HepG2 (cell line): ENCODE measurements around the gene CXCR5. TPM values are rescaled to one million over a fixed set of nuclear protein-coding genes. Genes with fewer than 3 reads are reported as not detected.

Experiments used
- AHR ChIP-seq: IDR thresholded peaks from 2 replicates; pipeline ENCODE4 v1.6.1; 2018; ENCODE audit warnings: missing genetic modification reagents, missing compliant biosample characterization
- BRCA1 ChIP-seq: sonication (generic); formaldehyde crosslinking; IDR thresholded peaks from 2 replicates; pipeline ENCODE4 v1.4.0; 2020; ENCODE audit warnings: missing genetic modification reagents
- CENPBD1 ChIP-seq: sonication (generic); formaldehyde crosslinking; IDR thresholded peaks from 2 replicates; pipeline ENCODE4 v1.8.0; 2022; ENCODE audit warnings: missing genetic modification reagents, low read depth, mild to moderate bottlenecking, borderline replicate concordance
- CHD2 ChIP-seq: IDR thresholded peaks from 2 replicates; pipeline ENCODE4 v1.6.1; 2011; ENCODE audit warnings: low read depth, low read length, improper control_type of control experiment
- DRAP1 ChIP-seq: IDR thresholded peaks from 2 replicates; pipeline ENCODE4 v1.6.1; 2016; ENCODE audit warnings: missing genetic modification reagents, missing compliant biosample characterization
- FOXA3 ChIP-seq: IDR thresholded peaks from 2 replicates; pipeline ENCODE4 v1.6.1; 2016; ENCODE audit warnings: missing genetic modification reagents, missing compliant biosample characterization
- FUBP1 ChIP-seq: sonication (generic); formaldehyde crosslinking; IDR thresholded peaks from 2 replicates; pipeline ENCODE4 v1.5.1; 2020; ENCODE audit warnings: missing genetic modification reagents, mild to moderate bottlenecking, borderline replicate concordance
- GLMP ChIP-seq: sonication (generic); formaldehyde crosslinking; IDR thresholded peaks from 2 replicates; pipeline ENCODE4 v1.9.0; 2021; ENCODE audit warnings: missing genetic modification reagents, mild to moderate bottlenecking, borderline replicate concordance
- HMG20B ChIP-seq: conservative IDR thresholded peaks from 2 replicates; pipeline ENCODE4 v1.6.1; 2016; ENCODE audit warnings: missing genetic modification reagents, missing compliant biosample characterization
- KAT8 ChIP-seq: IDR thresholded peaks from 2 replicates; pipeline ENCODE4 v1.6.1; 2016; ENCODE audit warnings: missing genetic modification reagents, missing compliant biosample characterization
- KDM5A ChIP-seq: fragments of 200-600 bp; sonication (generic); IDR thresholded peaks from 2 replicates; pipeline ENCODE4 v1.7.0; 2018; ENCODE audit warnings: antibody characterized with exemption, mild to moderate bottlenecking, low read length, borderline replicate concordance
- NFKBIZ ChIP-seq: IDR thresholded peaks from 2 replicates; pipeline ENCODE4 v1.6.1; 2018; ENCODE audit warnings: missing genetic modification reagents, missing compliant biosample characterization
- RFXANK ChIP-seq: IDR thresholded peaks from 2 replicates; pipeline ENCODE4 v1.6.1; 2016
- SNRNP70 ChIP-seq: fragments of 200-400 bp; formaldehyde crosslinking; IDR thresholded peaks from 2 replicates; pipeline ENCODE4 v1.6.1; 2017; ENCODE audit warnings: mild to moderate bottlenecking, low read depth, low read length, moderate library complexity
- SRSF1 ChIP-seq: fragments of 200-400 bp; formaldehyde crosslinking; optimal IDR thresholded peaks from 2 replicates; pipeline ENCODE3; 2017; ENCODE audit warnings: mild to moderate bottlenecking, low read depth, low read length, moderate library complexity
- SSRP1 ChIP-seq: IDR thresholded peaks from 2 replicates; pipeline ENCODE4 v1.6.1; 2016; ENCODE audit warnings: control low read depth
- TBX2 ChIP-seq: sonication (generic); formaldehyde crosslinking; IDR thresholded peaks from 2 replicates; pipeline ENCODE4 v1.5.0; 2020; ENCODE audit warnings: missing genetic modification reagents, mild to moderate bottlenecking, borderline replicate concordance
- ZNF337 ChIP-seq: sonication (generic); formaldehyde crosslinking; IDR thresholded peaks from 2 replicates; pipeline ENCODE4 v1.5.1; 2020; ENCODE audit warnings: missing genetic modification reagents, low read depth, mild to moderate bottlenecking, borderline replicate concordance
- ZNF614 ChIP-seq: IDR thresholded peaks from 2 replicates; pipeline ENCODE4 v1.6.1; 2018; ENCODE audit warnings: missing biosample characterization, missing genetic modification reagents, inconsistent platforms, borderline replicate concordance
- ZNF713 ChIP-seq: sonication (generic); formaldehyde crosslinking; IDR thresholded peaks from 2 replicates; pipeline ENCODE4 v1.4.0; 2020; ENCODE audit warnings: mild to moderate bottlenecking, missing genetic modification reagents
- ZNF749 ChIP-seq: sonication (generic); formaldehyde crosslinking; IDR thresholded peaks from 2 replicates; pipeline ENCODE4 v1.8.0; 2022; ENCODE audit warnings: mild to moderate bottlenecking, missing genetic modification reagents, moderate library complexity, borderline replicate concordance
- ZNF772 ChIP-seq: sonication (generic); formaldehyde crosslinking; IDR thresholded peaks from 2 replicates; pipeline ENCODE4 v1.5.0; 2020; ENCODE audit warnings: mild to moderate bottlenecking, missing genetic modification reagents
- ZNF839 ChIP-seq: sonication (generic); formaldehyde crosslinking; IDR thresholded peaks from 2 replicates; pipeline ENCODE4 v1.4.0; 2020; ENCODE audit warnings: missing genetic modification reagents, mild to moderate bottlenecking, borderline replicate concordance
- polyA plus RNA-seq, 8 experiments: library from polyadenylated mRNA; depleted of rRNA in 3 of 8; stranded (reverse) in 7 of 8; unstranded in 1 of 8; fragments of >200 nt; fragmentation: Illumina TruSeq in 4 of 8; extraction: Trizol in 4 of 8; gene quantifications; 2 replicates each; pipeline versions ENCODE4 v1.2.1 to v1.2.3, GENCODE V29; 2011 to 2016; ENCODE audit warnings: low read depth in 4 of 8, missing spikeins in 1 of 8, mixed read lengths in 1 of 8; ENCODE audit not compliant: insufficient read depth in 1 of 8
- total RNA-seq, 5 experiments: library from RNA; depleted of rRNA; stranded (reverse); fragments of >200 nt; fragmentation: Illumina TruSeq; extraction: Trizol; gene quantifications; 2 replicates each; pipeline ENCODE4 v1.2.3, GENCODE V29; 2016; ENCODE audit warnings: low read depth in 1 of 5
- TF ChIP-seq, protein P1 (sequence below): sonication (generic); formaldehyde crosslinking; IDR thresholded peaks from 2 replicates; pipeline ENCODE4 v1.5.1; 2020; ENCODE audit warnings: mild to moderate bottlenecking, missing genetic modification reagents, moderate library complexity

Gene CXCR5
- total and polyA plus RNA-seq, 2 of the 13 experiments (the other 11 are each of a cell fraction or from before 2014, with no cell fraction given) = not detected

DNA sequence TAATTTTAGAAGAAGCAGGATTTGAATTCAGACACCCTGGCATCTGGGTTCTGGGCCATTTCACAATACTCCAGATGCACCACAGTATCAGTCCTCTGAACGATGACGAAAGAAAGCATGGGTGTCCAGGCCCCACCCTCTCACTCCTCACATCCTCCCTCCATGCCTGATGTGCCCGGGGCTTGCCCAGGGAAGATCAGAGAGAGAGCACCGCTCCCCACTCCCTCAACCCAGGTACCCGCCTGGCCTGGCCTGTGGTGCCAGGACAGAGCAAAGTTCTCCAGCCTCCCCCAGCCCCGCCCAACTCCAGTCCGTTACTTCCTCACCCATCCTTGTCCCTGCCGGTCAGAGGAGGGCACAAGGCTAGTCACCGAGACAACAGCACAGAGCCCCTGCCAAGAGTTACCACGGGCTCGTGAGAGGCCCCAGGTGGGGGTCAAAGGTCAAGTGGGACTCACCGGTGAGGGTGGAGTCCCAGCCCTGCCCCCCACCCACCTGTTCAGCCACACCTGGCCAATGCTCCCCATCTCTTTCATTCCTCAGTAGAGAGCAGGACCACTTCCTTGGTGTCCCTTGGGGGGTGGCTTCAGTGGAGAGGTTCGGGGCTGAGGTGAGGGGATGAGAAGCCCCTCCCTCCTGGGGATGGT lies 33.9 kb downstream of the CXCR5 start (continued):
- TF ChIP-seq ZNF713 (CRISPR knock-in tag) (no peak), KDM5A (no peak), SNRNP70 (no peak), BRCA1 (no peak), DRAP1 (no peak), SRSF1 (no peak), ZNF614 (CRISPR knock-in tag) (no peak), SSRP1 (peak; percentile 60; the same call in 1 of the 2 replicates), ZNF337 (CRISPR knock-in tag) (no peak), KAT8 (CRISPR knock-in tag) (no peak), CHD2 (no peak), ZNF749 (no peak), CENPBD1 (no peak), GLMP (CRISPR knock-in tag) (no peak), ZNF772 (no peak), FUBP1 (no peak), ZNF839 (CRISPR knock-in tag) (no peak), HMG20B (CRISPR knock-in tag) (0 out of 2 replicates have a peak, but pooled peaks have one; percentile 9), AHR (CRISPR knock-in tag) (no peak), RFXANK (CRISPR knock-in tag) (no peak), TBX2 (CRISPR knock-in tag) (no peak), FOXA3 (CRISPR knock-in tag) (no peak; the same call in 1 of the 2 replicates), NFKBIZ (CRISPR knock-in tag) (no peak)
- TF ChIP-seq, protein P1, sequence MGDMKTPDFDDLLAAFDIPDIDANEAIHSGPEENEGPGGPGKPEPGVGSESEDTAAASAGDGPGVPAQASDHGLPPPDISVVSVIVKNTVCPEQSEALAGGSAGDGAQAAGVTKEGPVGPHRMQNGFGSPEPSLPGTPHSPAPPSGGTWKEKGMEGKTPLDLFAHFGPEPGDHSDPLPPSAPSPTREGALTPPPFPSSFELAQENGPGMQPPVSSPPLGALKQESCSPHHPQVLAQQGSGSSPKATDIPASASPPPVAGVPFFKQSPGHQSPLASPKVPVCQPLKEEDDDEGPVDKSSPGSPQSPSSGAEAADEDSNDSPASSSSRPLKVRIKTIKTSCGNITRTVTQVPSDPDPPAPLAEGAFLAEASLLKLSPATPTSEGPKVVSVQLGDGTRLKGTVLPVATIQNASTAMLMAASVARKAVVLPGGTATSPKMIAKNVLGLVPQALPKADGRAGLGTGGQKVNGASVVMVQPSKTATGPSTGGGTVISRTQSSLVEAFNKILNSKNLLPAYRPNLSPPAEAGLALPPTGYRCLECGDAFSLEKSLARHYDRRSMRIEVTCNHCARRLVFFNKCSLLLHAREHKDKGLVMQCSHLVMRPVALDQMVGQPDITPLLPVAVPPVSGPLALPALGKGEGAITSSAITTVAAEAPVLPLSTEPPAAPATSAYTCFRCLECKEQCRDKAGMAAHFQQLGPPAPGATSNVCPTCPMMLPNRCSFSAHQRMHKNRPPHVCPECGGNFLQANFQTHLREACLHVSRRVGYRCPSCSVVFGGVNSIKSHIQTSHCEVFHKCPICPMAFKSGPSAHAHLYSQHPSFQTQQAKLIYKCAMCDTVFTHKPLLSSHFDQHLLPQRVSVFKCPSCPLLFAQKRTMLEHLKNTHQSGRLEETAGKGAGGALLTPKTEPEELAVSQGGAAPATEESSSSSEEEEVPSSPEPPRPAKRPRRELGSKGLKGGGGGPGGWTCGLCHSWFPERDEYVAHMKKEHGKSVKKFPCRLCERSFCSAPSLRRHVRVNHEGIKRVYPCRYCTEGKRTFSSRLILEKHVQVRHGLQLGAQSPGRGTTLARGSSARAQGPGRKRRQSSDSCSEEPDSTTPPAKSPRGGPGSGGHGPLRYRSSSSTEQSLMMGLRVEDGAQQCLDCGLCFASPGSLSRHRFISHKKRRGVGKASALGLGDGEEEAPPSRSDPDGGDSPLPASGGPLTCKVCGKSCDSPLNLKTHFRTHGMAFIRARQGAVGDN (CRISPR knock-in tag) = peak; percentile 61
